ENCODE measurements around the gene BNIP2.
A peak's percentile ranks its signal among the peaks of the same experiment; 100 is the strongest.

GRCh38 chr15:59691194-59691805, 2.2 kb upstream of the BNIP2 start:
- TF ChIP-seq CTCF (conservative IDR thresholded peaks at IDR 0.05; ENCODE audit: low read depth, low read length) (peak; percentile 71), EZH2 (IDR thresholded peaks at IDR 0.05; ENCODE audit: borderline replicate concordance, low read depth, low read length, poor library complexity, severe bottlenecking) (no peak)

All from A673 (cell line).